ENCODE results near the gene ZNF860.

GRCh38 chr3:31953091-31953490 lies 28.5 kb upstream of the ZNF860 start:
- TF ChIP-seq CTCF (IDR thresholded peaks at IDR 0.05) (no peak), POLR2A (IDR thresholded peaks at IDR 0.05) (no peak)

Measured in adrenal gland (tissue), 5 donors.